HG03108 (cell line): ENCODE measurements around the gene BICRAL.

Source experiments
- ATAC-seq: cut with Tn5 transposase; IDR thresholded peaks from one replicate; pipeline ENCODE4 v1.9.1; 2021; ENCODE audit warnings: moderate library complexity; ENCODE audit not compliant: unreplicated experiment

Gene BICRAL

GRCh38 chr6:42762426-42762859 is 19.4 kb upstream of the BICRAL start:
- no peak for ATAC-seq

- ATAC-seq: no peak
Measured at GRCh38 chr6:42762950-42763349, 18.9 kb upstream of the BICRAL start.

- ATAC-seq: no peak
Measured at GRCh38 chr6:42764911-42765648, 16.8 kb upstream of the BICRAL start.

DNA sequence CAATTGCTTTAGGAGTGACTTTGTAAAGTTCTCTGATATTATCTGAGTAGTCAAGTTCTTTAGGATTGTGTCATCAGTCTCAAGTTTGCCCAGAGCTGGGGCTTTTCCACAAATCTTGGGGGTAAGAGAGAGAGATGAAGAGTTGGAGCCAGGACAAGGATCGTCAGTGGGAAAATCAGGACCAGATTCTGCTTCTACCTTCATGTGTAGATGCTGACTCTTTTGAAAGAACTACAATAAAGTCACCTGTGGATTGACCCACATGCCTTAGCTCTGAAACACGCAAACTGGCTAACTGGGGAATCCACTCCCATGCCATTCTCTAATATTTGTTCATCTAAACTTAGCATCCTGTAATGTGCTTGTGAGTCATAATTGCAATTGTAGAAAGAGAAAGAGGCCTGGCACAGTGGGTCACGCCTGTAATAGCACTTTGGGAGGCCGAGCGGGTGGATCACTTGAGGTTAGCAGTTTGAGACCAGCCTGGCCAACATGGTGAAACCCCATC is 15.6 kb upstream of the BICRAL start:
- ATAC-seq: no peak

- ATAC-seq: no peak
Measured at GRCh38 chr6:42769051-42769450, 12.8 kb upstream of the BICRAL start.

DNA sequence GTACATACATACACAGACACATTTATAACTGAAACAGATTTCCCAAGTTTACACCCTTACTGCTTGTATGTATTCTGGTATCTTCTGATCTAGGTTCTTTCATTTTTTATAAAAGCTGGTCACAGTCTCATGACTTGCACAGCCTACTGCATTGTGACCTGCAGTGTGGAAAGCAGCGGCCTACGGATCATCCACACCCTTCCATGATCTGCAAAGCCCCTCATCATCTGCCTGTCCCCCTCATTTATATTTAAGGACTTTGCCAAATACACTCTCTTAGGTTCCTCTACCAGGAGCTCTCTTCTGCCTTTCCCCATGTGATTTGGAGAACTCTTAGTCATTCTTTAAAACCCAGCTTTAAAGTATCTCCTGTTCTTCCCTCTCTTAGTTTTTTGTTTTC is 12.0 kb upstream of the BICRAL start:
- no peak for ATAC-seq

DNA sequence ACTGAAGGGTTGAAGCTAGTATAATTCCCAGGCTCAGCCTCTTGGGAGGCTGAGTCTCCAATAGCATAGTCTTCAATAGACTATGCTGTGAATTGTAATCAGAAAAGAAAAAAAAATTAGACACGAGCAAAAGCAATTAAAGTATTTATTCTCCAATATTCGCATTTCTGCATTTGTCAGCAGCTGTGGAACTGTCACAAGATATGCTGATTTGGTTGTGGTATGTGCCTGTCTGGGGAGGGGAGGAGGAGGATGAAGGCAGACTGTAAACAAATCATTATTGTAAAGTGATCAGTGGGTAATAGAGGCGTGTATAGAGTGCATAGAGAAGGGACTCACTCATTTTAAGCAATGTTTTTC is 10.1 kb upstream of the BICRAL start:
- ATAC-seq: peak; percentile 26

DNA sequence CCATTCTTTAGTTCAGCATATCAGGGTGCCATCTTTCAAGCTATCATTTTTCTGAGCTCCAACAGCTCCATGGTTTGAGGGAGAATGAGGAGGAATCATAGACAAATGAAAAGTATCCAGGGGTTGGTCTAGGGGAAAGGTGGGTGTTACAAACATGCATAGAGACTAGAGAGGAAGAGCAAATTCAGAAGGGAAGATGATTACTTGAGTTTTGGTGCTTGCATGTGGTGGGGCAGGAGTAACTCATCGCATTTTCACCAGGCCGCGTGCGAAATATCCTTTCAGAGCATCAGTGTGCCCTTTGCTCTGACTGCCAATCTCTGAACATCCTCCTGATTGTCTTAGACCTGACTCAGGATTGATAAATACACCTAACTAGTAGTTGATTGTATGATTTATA is 7.7 kb upstream of the BICRAL start:
- ATAC-seq: no peak

GRCh38 chr6:42774821-42775487 is 6.9 kb upstream of the BICRAL start:
- peak; percentile 43 for ATAC-seq

DNA sequence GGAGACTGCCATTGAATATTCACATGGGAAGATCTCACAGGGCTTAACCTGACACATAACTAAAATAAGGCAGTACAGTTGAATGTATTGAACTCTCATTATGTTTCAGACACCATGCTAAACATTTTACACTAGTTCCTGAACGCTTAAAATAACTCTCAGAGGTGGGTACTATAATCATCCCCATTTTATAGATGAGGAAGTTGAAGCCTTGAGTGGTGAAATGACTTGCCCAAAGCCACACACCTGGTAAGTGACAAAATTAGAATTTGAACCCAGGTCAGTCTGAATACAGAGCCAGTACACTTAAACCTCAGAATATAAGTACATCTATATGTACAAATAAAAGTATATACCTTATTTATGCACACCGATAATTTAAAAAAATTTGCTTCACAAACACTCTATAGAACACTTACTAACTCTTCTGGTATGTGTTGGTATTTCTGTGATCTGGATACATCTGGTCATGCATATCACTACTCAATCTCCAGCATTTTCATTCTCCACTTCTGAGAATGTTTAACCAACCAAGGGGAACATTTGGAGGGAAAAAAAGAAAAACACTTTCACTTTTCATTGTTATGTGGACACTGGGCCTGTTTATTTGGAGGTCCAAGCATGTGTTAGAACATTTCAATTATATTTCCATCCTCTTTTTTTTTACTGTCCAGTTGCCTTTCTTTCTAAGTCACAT is 4.6 kb upstream of the BICRAL start:
- no peak for ATAC-seq

GRCh38 chr6:42778122-42778521 is 3.7 kb upstream of the BICRAL start:
- ATAC-seq: no peak

GRCh38 chr6:42779521-42779920 is 2.3 kb upstream of the BICRAL start:
- no peak for ATAC-seq

GRCh38 chr6:42781546-42781795 is 381 bp upstream of the BICRAL start:
- ATAC-seq: no peak

DNA sequence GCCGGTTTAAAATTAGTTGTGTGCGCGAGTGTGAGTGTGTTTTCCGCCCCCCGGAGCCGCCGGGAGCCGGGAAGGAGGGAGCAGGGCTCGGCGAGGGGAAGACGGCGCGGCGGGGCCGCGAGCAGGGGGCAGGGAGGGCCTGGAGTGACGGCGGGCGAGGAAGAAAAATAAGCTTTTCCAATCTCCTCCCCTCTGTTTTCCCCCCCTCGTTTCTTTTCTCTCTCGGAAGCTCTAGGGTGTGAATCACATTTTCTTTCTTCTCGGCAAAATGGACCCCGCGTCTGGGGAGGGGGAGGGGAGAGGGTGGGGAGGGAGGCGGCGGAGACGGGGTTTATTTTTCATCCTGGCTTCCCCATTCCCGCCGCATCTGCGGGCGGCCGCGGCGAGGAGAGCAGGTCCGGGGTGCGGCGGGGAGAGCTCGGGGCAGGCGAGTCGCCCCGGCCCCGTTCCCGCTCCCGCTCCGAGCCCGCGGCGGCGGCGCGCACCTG is 881 bp downstream of the BICRAL start:
- ATAC-seq: peak; percentile 17

DNA sequence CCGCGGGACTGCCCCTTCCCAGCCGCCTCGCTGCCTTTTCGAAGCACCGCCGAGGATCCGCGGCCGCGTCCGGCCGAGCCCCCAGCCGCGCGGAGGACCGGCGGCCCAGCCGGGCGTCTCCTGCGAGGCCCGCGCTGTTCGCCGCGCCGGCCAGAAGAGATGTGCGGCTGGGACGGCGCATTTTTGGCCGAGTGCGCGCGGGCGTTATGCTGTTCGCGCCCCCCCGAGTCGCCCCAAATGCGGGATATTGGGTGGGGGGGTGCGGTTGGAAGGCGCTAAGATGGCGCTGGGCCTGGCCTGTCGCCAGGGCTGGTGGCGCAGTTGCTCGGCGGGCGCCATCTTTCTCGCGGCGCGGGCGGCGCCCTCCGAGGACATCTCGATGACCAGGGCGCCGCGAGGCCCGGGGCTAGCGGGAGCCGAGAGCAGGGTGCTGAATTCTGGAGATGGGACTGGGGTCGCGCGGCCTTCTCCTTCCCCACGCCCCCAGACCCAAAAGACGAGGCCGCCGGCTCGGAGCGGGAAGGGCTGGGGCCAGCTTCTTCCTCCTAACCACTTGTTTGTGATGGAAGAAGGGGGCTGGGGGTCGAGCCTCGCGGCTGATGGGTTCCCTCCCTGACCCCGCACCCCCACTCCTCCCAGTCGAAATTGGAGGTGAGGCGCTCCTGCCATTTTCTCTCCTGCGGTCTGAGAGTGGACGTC is 1.5 kb downstream of the BICRAL start:
- ATAC-seq: peak; percentile 42

- no peak for ATAC-seq
Measured at GRCh38 chr6:42783876-42784642, 2.2 kb downstream of the BICRAL start.

- no peak for ATAC-seq
Measured at GRCh38 chr6:42784717-42785498, 3.1 kb downstream of the BICRAL start.

- no peak for ATAC-seq
Measured at GRCh38 chr6:42786525-42786985, 4.7 kb downstream of the BICRAL start.

DNA sequence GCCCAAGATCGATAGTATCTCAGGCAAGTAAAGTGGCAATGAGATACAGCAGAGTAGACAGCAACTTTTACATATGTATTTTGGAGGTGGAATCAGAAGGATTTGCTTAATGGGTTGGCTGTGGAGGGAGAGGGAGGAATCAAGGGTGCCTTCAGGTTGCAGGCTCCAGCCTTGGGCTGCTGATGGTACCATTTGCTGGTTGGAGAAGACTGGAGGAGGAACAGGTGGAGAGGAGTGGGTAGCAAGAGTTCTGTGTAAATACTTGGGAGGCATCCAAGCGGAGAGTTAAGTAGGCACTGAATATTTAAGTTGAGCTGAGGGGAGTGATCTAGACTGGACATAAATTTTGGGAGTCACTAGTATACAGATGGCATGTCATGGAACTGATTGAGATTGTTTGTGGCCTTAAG is 5.2 kb downstream of the BICRAL start:
- ATAC-seq: no peak

GRCh38 chr6:42788671-42789070 is 6.8 kb downstream of the BICRAL start:
- no peak for ATAC-seq
